Peyer's patch (tissue), 4 donors: ENCODE data around the gene EMP1.

Experiments used
- CTCF ChIP-seq, 6 experiments: fragments of 450-650 bp in 4 of 6; fragments of 200-600 bp in 2 of 6; sonication (generic) in 1 of 6; IDR thresholded peaks; one replicate each; pipeline ENCODE4 v1.5.1; 2017 to 2019; ENCODE audit warnings: antibody characterized with exemption in 6 of 6, mild to moderate bottlenecking in 3 of 6, moderate library complexity in 1 of 6
- POLR2A ChIP-seq, 2 donors: fragments of 450-650 bp; IDR thresholded peaks; one replicate each; pipeline ENCODE4 v1.5.1; 2017; ENCODE audit warnings: antibody characterized with exemption in 2 of 2, mild to moderate bottlenecking in 2 of 2, moderate library complexity in 2 of 2

- no peak for TF ChIP-seq CTCF (IDR thresholded peaks at IDR 0.05)
- no peak for TF ChIP-seq POLR2A (IDR thresholded peaks at IDR 0.05)
Measured at GRCh38 chr12:13238204-13238603, 41.7 kb downstream of the EMP1 start.
